GDM1 (cell line): ENCODE data around the gene IVD.
A peak's percentile ranks its signal among the peaks of the same experiment; 100 is the strongest.

Experiments
- DNase-seq: peaks from one replicate; lab custom pipeline; 2025; lab: John Stamatoyannopoulos, UW

IVD gene

GRCh38 chr15:40459391-40460015, 53.9 kb downstream of the IVD start:
- no peak for DNase-seq

- DNase-seq, result no peak
These were observed 54.8 kb downstream of the IVD start for GRCh38 chr15:40460404-40460803.

- DNase-seq, result no peak
These were observed 56.4 kb downstream of the IVD start for GRCh38 chr15:40461958-40462357.

GRCh38 chr15:40463279-40463678, 57.7 kb downstream of the IVD start:
- DNase-seq, result no peak

GRCh38 chr15:40463886-40464545, 58.4 kb downstream of the IVD start:
- DNase-seq, result no peak

- DNase-seq, result no peak
These were observed 59.1 kb downstream of the IVD start for GRCh38 chr15:40464595-40465185.

- no peak for DNase-seq
These were observed 60.3 kb downstream of the IVD start for GRCh38 chr15:40465939-40466338.

GRCh38 chr15:40466426-40467260, 61.0 kb downstream of the IVD start:
- no peak for DNase-seq

- no peak for DNase-seq
These were observed 61.6 kb downstream of the IVD start for GRCh38 chr15:40467261-40467615.

GRCh38 chr15:40468898-40469331, 63.3 kb downstream of the IVD start:
- no peak for DNase-seq

GRCh38 chr15:40469776-40470390, 64.3 kb downstream of the IVD start:
- no peak for DNase-seq

GRCh38 chr15:40470423-40471104, 65.0 kb downstream of the IVD start, which contains the start of gene CHST14:
CHST14 (plus strand) TSS chr15:40470984; CDS start chr15:40471214, 230 bp downstream.
- DNase-seq, result peak; percentile 57
